GM23248 (cell line): ENCODE results near the gene SPIB. TPM values are rescaled to one million over a fixed set of nuclear protein-coding genes. Genes with fewer than 3 reads are reported as not detected.

ENCODE experiments used
- DNase-seq: peaks from one replicate; pipeline ENCODE4 v3.0.0-alpha.2; 2015
- H2AFZ ChIP-seq: fragments of 200-600 bp; sonication (generic); 2 replicates; pipeline ENCODE4 v1.6.1; 2016; ENCODE audit warnings: antibody characterized with exemption
- H3F3A ChIP-seq: fragments of 200-600 bp; sonication (generic); 2 replicates; pipeline ENCODE4 v1.6.1; 2016; ENCODE audit warnings: mild to moderate bottlenecking, antibody characterized with exemption, mixed run types; ENCODE audit not compliant: insufficient read depth
- H3K27ac ChIP-seq: fragments of 200-600 bp; sonication (generic); 2 replicates; pipeline ENCODE4 v1.5.1; 2016; ENCODE audit warnings: mild to moderate bottlenecking
- H3K27me3 ChIP-seq: fragments of 200-600 bp; sonication (generic); replicated peaks from 2 replicates; pipeline ENCODE4 v1.6.1; 2016; ENCODE audit warnings: mild to moderate bottlenecking; ENCODE audit not compliant: insufficient read depth
- H3K36me3 ChIP-seq: fragments of 200-600 bp; sonication (generic); 2 replicates; pipeline ENCODE4 v1.6.1; 2016; ENCODE audit warnings: low read depth, mild to moderate bottlenecking
- H3K4me1 ChIP-seq: fragments of 200-600 bp; sonication (generic); 2 replicates; pipeline ENCODE4 v1.6.1; 2016; ENCODE audit warnings: mild to moderate bottlenecking; ENCODE audit not compliant: insufficient read depth
- H3K4me2 ChIP-seq: fragments of 200-600 bp; sonication (generic); one replicate; pipeline ENCODE4 v1.6.1; 2016; ENCODE audit warnings: mild to moderate bottlenecking; ENCODE audit not compliant: unreplicated experiment
- H3K4me3 ChIP-seq: fragments of 200-600 bp; sonication (generic); 2 replicates; pipeline ENCODE4 v1.5.1; 2016; ENCODE audit warnings: mild to moderate bottlenecking
- H3K79me2 ChIP-seq: fragments of 200-600 bp; sonication (generic); 2 replicates; pipeline ENCODE4 v1.6.1; 2016; ENCODE audit warnings: mild to moderate bottlenecking; ENCODE audit not compliant: insufficient read depth
- H3K9ac ChIP-seq: fragments of 200-600 bp; sonication (generic); 2 replicates; pipeline ENCODE4 v1.6.1; 2016; ENCODE audit warnings: mild to moderate bottlenecking
- H3K9me2 ChIP-seq: fragments of 200-600 bp; sonication (generic); 2 replicates; pipeline ENCODE4 v1.6.1; 2016; ENCODE audit warnings: mixed run types, mild to moderate bottlenecking, moderate library complexity; ENCODE audit not compliant: insufficient read depth
- H3K9me3 ChIP-seq: fragments of 200-600 bp; sonication (generic); one replicate; pipeline ENCODE4 v1.6.1; 2017; ENCODE audit warnings: low read depth
- H4K20me1 ChIP-seq: fragments of 200-600 bp; sonication (generic); 2 replicates; pipeline ENCODE4 v1.6.0; 2016; ENCODE audit not compliant: insufficient read depth
- EZH2 ChIP-seq: fragments of 200-600 bp; sonication (generic); IDR thresholded peaks from 2 replicates; pipeline ENCODE4 v1.6.1; 2018; ENCODE audit warnings: antibody characterized with exemption, mild to moderate bottlenecking; ENCODE audit not compliant: insufficient read depth, poor library complexity, severe bottlenecking
- EZH2phosphoT487 ChIP-seq: fragments of 200-600 bp; sonication (generic); IDR thresholded peaks from 2 replicates; pipeline ENCODE4 v1.6.1; 2018; ENCODE audit warnings: antibody characterized with exemption, moderate library complexity, mild to moderate bottlenecking, low read depth; ENCODE audit not compliant: insufficient read depth
- WGBS, 2 experiments: methylation state at CpG; one replicate each; pipeline ENCODE4 v1.1.6; 2015 to 2017; ENCODE audit warnings: low lambda C conversion rate in 2 of 2, low coverage in 1 of 2; ENCODE audit errors: missing lambda C conversion rate in 2 of 2; 5-methylcytosine and 5-hydroxymethylcytosine counted together
- in situ Hi-C: fragments of 300-500 bp; cut with MboI; formaldehyde crosslinking; loops from 2 replicates; pipeline ENCODE4 v1.15.0; 2020
- polyA plus RNA-seq: library from polyadenylated mRNA; unstranded; fragments of >200 nt; fragmentation: Nextera tagmentation; extraction: Ambion mirVana; gene quantifications from 2 replicates; pipeline ENCODE4 v1.2.1, GENCODE V29; 2016
- total RNA-seq: library from RNA; depleted of rRNA; stranded (reverse); fragments of >200 nt; shearing (Covaris generic); gene quantifications from 2 replicates; pipeline ENCODE4 v1.2.3, GENCODE V29; 2014

The SPIB gene
- total and polyA plus RNA-seq, 2 experiments from 2014 or later: not detected

GRCh38 chr19:50453243-50453642 lies 34.5 kb downstream of the SPIB start:
- no peak overlapping the region for H3K4me2 ChIP-seq
- no peaks in the 10 kb centered on the region for H3K4me1 ChIP-seq
- H2AFZ ChIP-seq: no peak overlapping the region
- H3K27me3 ChIP-seq: 0 out of 2 replicates have a peak, but pooled peaks cover 4% of the 10 kb centered on the region
- no peak overlapping the region for H3K4me3 ChIP-seq
- no peak overlapping the region for H3K27ac ChIP-seq
- 74 to 76% methylated on average over 3 of the region's 3 CpGs for WGBS, 2 experiments
- H3K79me2 ChIP-seq: no peaks in the 10 kb centered on the region
- H4K20me1 ChIP-seq: no peaks in the 10 kb centered on the region
- no peak for DNase-seq
- no peaks in the 10 kb centered on the region for H3K36me3 ChIP-seq
- no peaks in the 10 kb centered on the region for H3K9me3 ChIP-seq
- in situ Hi-C loops: no loop called here
- H3K9ac ChIP-seq: no peak overlapping the region
- TF ChIP-seq EZH2phosphoT487 (no peak), EZH2 (no peak)
- H3F3A ChIP-seq: no peaks in the 10 kb centered on the region
- no peaks in the 10 kb centered on the region for H3K9me2 ChIP-seq

DNA sequence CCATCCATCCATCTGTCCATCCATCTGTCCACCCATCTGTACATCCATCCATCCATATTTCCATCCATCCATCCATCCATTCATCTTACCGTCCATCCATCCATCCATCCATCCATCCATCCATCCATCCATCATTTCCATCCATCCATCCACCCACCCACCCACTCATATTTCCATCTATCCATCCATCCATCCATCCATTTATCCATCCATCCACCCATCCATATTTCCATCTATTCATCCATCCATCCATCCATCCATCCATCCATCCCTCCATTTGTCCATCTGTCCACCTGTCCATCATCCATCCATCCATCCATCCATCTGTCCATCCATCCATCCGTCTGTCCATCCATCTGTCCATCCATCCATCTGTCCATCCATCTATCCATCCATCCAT lies 37.3 kb downstream of the SPIB start:
- H3K36me3 ChIP-seq: no peaks in the 10 kb centered on the region
- DNase-seq: no peak
- no peaks in the 10 kb centered on the region for H3K9me3 ChIP-seq
- H3K27ac ChIP-seq: no peak overlapping the region
- H3K27me3 ChIP-seq: peaks cover 9% of the 10 kb centered on the region; the same call in 1 of the 2 replicates
- WGBS, 2 experiments: 21 to 25% methylated on average over 2 of the region's 2 CpGs
- H3K79me2 ChIP-seq: no peaks in the 10 kb centered on the region
- no peaks in the 10 kb centered on the region for H3F3A ChIP-seq
- in situ Hi-C loops: no loop called here
- TF ChIP-seq EZH2phosphoT487 (no peak), EZH2 (no peak)
- H3K9ac ChIP-seq: no peak overlapping the region
- H3K4me1 ChIP-seq: no peaks in the 10 kb centered on the region
- no peak overlapping the region for H2AFZ ChIP-seq
- H3K4me3 ChIP-seq: no peak overlapping the region
- no peaks in the 10 kb centered on the region for H4K20me1 ChIP-seq
- H3K4me2 ChIP-seq: no peak overlapping the region
- H3K9me2 ChIP-seq: no peaks in the 10 kb centered on the region

- DNase-seq: no peak
- Histone ChIP-seq H3F3A (no peaks in the 10 kb centered on the region), H3K4me1 (no peaks in the 10 kb centered on the region), H3K4me2 (no peak overlapping the region), H3K9ac (no peak overlapping the region), H3K27ac (no peak overlapping the region), H3K9me2 (no peaks in the 10 kb centered on the region), H3K79me2 (no peaks in the 10 kb centered on the region), H3K36me3 (no peaks in the 10 kb centered on the region), H3K27me3 (peaks cover 9% of the 10 kb centered on the region), H3K9me3 (no peaks in the 10 kb centered on the region), H2AFZ (no peak overlapping the region), H4K20me1 (no peaks in the 10 kb centered on the region), H3K4me3 (no peak overlapping the region)
- TF ChIP-seq EZH2 (no peak), EZH2phosphoT487 (no peak)
- 38 to 42% methylated on average over 5 of the region's 5 CpGs for WGBS, 2 experiments
- in situ Hi-C loops: no loop called here
Measured at GRCh38 chr19:50457300-50457699, 38.6 kb downstream of the SPIB start.

DNA sequence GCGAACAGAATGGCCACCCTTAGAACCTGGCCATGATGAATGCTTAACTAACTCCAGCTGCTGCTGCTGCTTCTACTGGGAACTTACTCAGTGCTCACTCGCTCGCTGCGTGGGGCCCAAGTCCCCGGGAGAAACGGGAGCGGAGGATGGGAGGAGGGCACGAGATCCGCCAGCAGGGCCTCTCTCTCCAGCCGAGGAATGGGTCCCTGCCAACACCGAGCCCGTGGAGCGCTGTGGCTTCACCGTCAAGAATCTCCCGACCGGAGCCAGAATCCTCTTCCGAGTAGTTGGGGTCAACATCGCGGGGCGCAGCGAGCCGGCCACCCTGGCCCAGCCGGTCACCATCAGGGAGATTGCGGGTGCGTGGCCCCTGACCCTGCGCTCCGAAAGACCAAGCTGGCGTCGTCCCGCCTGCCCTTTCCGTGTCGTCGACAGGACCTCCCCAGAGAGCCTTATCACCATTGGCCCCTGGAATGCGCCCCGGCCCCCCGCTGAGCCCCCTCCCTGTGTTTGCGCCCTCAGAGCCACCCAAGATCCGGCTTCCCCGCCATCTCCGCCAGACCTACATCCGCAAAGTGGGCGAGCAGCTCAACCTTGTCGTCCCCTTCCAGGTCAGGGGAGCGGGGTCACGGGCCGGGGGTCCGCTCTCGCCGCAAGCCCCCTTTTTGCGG lies 39.8 kb downstream of the SPIB start:
- H3K27ac ChIP-seq: no peak overlapping the region
- H4K20me1 ChIP-seq: no peaks in the 10 kb centered on the region
- H3K27me3 ChIP-seq: peaks cover 9% of the 10 kb centered on the region
- no peaks in the 10 kb centered on the region for H3K36me3 ChIP-seq
- H3F3A ChIP-seq: no peaks in the 10 kb centered on the region
- H3K4me3 ChIP-seq: no peak overlapping the region
- no peaks in the 10 kb centered on the region for H3K79me2 ChIP-seq
- no peaks in the 10 kb centered on the region for H3K9me2 ChIP-seq
- H3K4me1 ChIP-seq: no peaks in the 10 kb centered on the region
- in situ Hi-C loops: no loop called here
- 13 to 22% methylated on average over 36 to 50 of the region's 50 CpGs for WGBS, 2 experiments
- no peak overlapping the region for H2AFZ ChIP-seq
- no peaks in the 10 kb centered on the region for H3K9me3 ChIP-seq
- H3K9ac ChIP-seq: no peak overlapping the region
- peak; percentile 47 for DNase-seq
- no peak overlapping the region for H3K4me2 ChIP-seq
- no peak for TF ChIP-seq EZH2
- TF ChIP-seq EZH2phosphoT487: no peak

- H2AFZ ChIP-seq: no peak overlapping the region
- H3K27me3 ChIP-seq: peaks cover 9% of the 10 kb centered on the region
- in situ Hi-C loops: no loop called here
- no peaks in the 10 kb centered on the region for H3K4me1 ChIP-seq
- no peak overlapping the region for H3K27ac ChIP-seq
- H3K4me3 ChIP-seq: no peak overlapping the region
- no peak for DNase-seq
- H3K4me2 ChIP-seq: no peak overlapping the region
- no peaks in the 10 kb centered on the region for H3K36me3 ChIP-seq
- H3K9me2 ChIP-seq: no peaks in the 10 kb centered on the region
- TF ChIP-seq EZH2phosphoT487 (no peak), EZH2 (no peak)
- no peaks in the 10 kb centered on the region for H4K20me1 ChIP-seq
- 52% methylated on average over 29 of the region's 32 CpGs; no CpG with 5 or more reads in 1 of the 2 experiments for WGBS, 2 experiments
- H3K9ac ChIP-seq: no peak overlapping the region
- H3K79me2 ChIP-seq: no peaks in the 10 kb centered on the region
- H3K9me3 ChIP-seq: no peaks in the 10 kb centered on the region
- no peaks in the 10 kb centered on the region for H3F3A ChIP-seq
Measured at GRCh38 chr19:50459067-50459456, 40.3 kb downstream of the SPIB start.
